ENCODE data around the gene OGN.

- TF ChIP-seq CTCF (IDR thresholded peaks at IDR 0.05) (no peak), POLR2AphosphoS5 (IDR thresholded peaks at IDR 0.05) (no peak), POLR2A (IDR thresholded peaks at IDR 0.05) (no peak), EP300 (IDR thresholded peaks at IDR 0.05) (no peak)
These were observed 28.0 kb upstream of the OGN start for GRCh38 chr9:92432350-92432749.
